ENCODE measurements around the gene ZNF346. TPM values are rescaled to one million over a fixed set of nuclear protein-coding genes. Genes with fewer than 3 reads are reported as not detected.

Gene ZNF346
- total and polyA plus RNA-seq, 10 of the 15 experiments (the other 5 are each of a cell fraction or from before 2014, with no cell fraction given): 6.5 to 30.2 (median 24.0) TPM

- ChIA-PET POLR2A (interaction anchor here (0.5 to 1.8 kb wide), 6 partner anchors 9 to 131 kb away, joined by 3 to 17 read pairs (median 6); no protein-coding TSS in a partner anchor), SMC1A (ENCODE audit: uncharacterized antibody, unreplicated experiment) (interaction anchor here (1.2 to 4.0 kb wide), 8 partner anchors 10 to 80 kb away, joined by 3 to 30 read pairs (median 10); partner anchors contain the start of gene ZNF346), RAD21 (ENCODE audit: unreplicated experiment) (interaction anchor here (0.9 to 1.7 kb wide), 6 partner anchors 9 to 345 kb away, joined by 3 to 8 read pairs (median 3); no protein-coding TSS in a partner anchor), CTCF (interaction anchor here (1.0 to 4.9 kb wide), 8 partner anchors 10 to 108 kb away, joined by 3 to 40 read pairs (median 8); partner anchors contain the start of gene ZNF346)
- ATAC-seq: peak; percentile 84
- H3K9ac ChIP-seq (ENCODE audit: control insufficient read depth, insufficient read depth, low read length): peak overlapping the region; percentile 94
- peak overlapping the region; percentile 91 for H3K4me2 ChIP-seq (ENCODE audit: control insufficient read depth, insufficient read depth)
- WGBS (ENCODE audit: insufficient coverage, insufficient replicate concordance, low lambda C conversion rate, missing lambda C conversion rate): under 1% methylated on average over 47 of the region's 51 CpGs
- H4K20me1 ChIP-seq (ENCODE audit: control insufficient read depth, insufficient read depth): 0 out of 2 replicates have a peak, but pooled peaks cover 2% of the 10 kb centered on the region
- BruUV-seq (replicated peaks): no TSS peak
- H3K4me3 ChIP-seq: peak overlapping the region; percentile 59
- H3K4me1 ChIP-seq (ENCODE audit: control insufficient read depth, insufficient read depth, low read length): peaks cover 4% of the 10 kb centered on the region
- no peak for FAIRE-seq
- no peak for DNase-seq (ENCODE audit: low read depth, low spot score)
- peak overlapping the region; percentile 78 for H3K27ac ChIP-seq (ENCODE audit: control insufficient read depth, insufficient read depth)
- in situ Hi-C loops (cut with MboI): no loop called here
- H3K27me3 ChIP-seq (replicated peaks in 1 of 2; ENCODE audit: control insufficient read depth in 2 of 2, insufficient read depth in 2 of 2, low read length in 1 of 2): no peaks in the 10 kb centered on the region
- TF ChIP-seq HDGF (IDR thresholded peaks at IDR 0.05): no peak
- TF ChIP-seq MEF2B (IDR thresholded peaks at IDR 0.05; ENCODE audit: partially characterized antibody, poor library complexity, severe bottlenecking): no peak
- TF ChIP-seq DPF2 (IDR thresholded peaks at IDR 0.05): 0 out of 2 replicates have a peak, but pooled peaks have one; percentile 19
- TF ChIP-seq MXI1 (IDR thresholded peaks at IDR 0.05; ENCODE audit: low read depth, low read length): peak; percentile 55; the same call in 1 of the 2 replicates
- TF ChIP-seq RELB (IDR thresholded peaks at IDR 0.05; ENCODE audit: low read depth): peak; percentile 10; the same call in 1 of the 2 replicates
- TF ChIP-seq CTCF (IDR thresholded peaks at IDR 0.05 in 2 of 3, conservative IDR thresholded peaks at IDR 0.05 in 1 of 3; ENCODE audit: control insufficient read depth in 2 of 3, extremely low read depth in 1 of 3, insufficient read depth in 1 of 3, low read depth in 3 of 3, low read length in 3 of 3): peak; percentile 52 to 73 (median 57)
- peak in 1 of 2 experiments; percentile 89; a peak in 2 of 3 replicates for TF ChIP-seq EGR1 (IDR thresholded peaks at IDR 0.05; ENCODE audit: borderline replicate concordance in 1 of 2, low read depth in 2 of 2, low read length in 2 of 2)
- TF ChIP-seq CBX5 (IDR thresholded peaks at IDR 0.05; ENCODE audit: low read depth): no peak
- TF ChIP-seq TCF12 (IDR thresholded peaks at IDR 0.05; ENCODE audit: low read depth, low read length): 0 out of 2 replicates have a peak, but pooled peaks have one; percentile 48
- TF ChIP-seq SIN3A (IDR thresholded peaks at IDR 0.05; ENCODE audit: low read depth, low read length): 0 out of 2 replicates have a peak, but pooled peaks have one; percentile 41
- TF ChIP-seq BHLHE40 (IDR thresholded peaks at IDR 0.05; ENCODE audit: borderline replicate concordance in 1 of 2, low read depth in 2 of 2, low read length in 1 of 2): 0 out of 4 replicates have a peak, but pooled peaks of 1 of the 2 experiments have one; percentile 14
- no peaks in the 10 kb centered on the region for H3K9me3 ChIP-seq (replicated peaks; ENCODE audit: control insufficient read depth, insufficient read depth, low read length)
- peaks cover 63% of the 10 kb centered on the region for H3K79me2 ChIP-seq (ENCODE audit: control insufficient read depth, insufficient read depth, low read length)
- peak overlapping the region; percentile 94 for H2AFZ ChIP-seq (ENCODE audit: control insufficient read depth, low read depth, low read length)
- no peaks in the 10 kb centered on the region for H3K36me3 ChIP-seq (ENCODE audit: control insufficient read depth in 2 of 2, insufficient read depth in 2 of 2, low read length in 1 of 2)
- intact Hi-C loops (cut with micrococcal nuclease; ENCODE audit: unreplicated experiment): loop anchor here (1.0 kb wide), 1 partner anchor 17 kb away; the partner anchor contains the start of gene ZNF346
Measured at GRCh38 chr5:177005619-177006264, 16.8 kb upstream of the ZNF346 start.
